Measurements from ENCODE around the gene CADM1. TPM values are rescaled to one million over a fixed set of nuclear protein-coding genes. Genes with fewer than 3 reads are reported as not detected.

CADM1 gene
- total and polyA plus RNA-seq, 2 donors (not counting 3 experiments of a cell fraction or from before 2014, with no cell fraction given), result 0.52 to 2.6 TPM

DNA sequence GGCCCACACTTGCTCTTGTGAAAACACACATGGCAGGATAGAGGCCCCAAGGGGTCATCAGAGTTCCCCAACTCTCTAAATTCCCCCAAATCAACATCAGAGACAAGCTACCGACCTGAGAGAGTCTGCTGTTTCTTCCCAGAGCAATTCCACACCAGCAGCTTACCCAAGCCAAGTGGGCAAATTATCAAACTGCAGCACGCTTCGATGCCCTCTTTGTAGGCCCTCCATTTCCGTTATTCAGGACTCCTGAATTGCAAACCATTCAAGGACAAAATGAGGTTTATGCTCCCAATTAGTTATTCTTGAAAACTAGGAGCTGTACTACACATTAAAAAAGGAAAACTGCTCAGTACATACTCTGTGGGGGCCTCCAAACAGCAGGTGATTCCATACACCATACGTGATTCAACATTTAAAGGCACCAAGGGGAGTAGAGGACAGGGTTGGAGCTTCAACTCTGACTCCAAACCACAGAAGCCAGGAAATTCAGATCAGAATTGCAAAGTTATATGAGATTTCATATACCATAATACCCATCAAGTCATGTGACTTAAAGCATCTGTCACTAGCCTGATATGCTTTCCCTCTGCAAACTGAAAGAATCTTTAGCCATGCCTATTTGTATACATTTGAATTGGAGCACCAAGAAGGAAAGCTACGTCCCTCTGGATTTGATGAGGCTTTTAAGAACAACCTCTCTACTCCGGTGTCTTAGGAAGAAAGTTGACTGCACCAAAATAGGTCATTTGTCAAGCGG is 234.8 kb downstream of the CADM1 start:
- Histone ChIP-seq H3K36me3 (ENCODE audit: control insufficient read depth in 2 of 2, extremely low read depth in 1 of 2, insufficient read depth in 2 of 2, low read length in 2 of 2) (no peaks in the 10 kb centered on the region), H3K27ac (ENCODE audit: insufficient read depth, low read depth, low read length) (no peak overlapping the region), H3K9me3 (replicated peaks; ENCODE audit: control insufficient read depth, insufficient read depth, low read length) (no peaks in the 10 kb centered on the region), H3K4me3 (replicated peaks in 1 of 3; ENCODE audit: insufficient read depth in 1 of 3, low read depth in 1 of 3, low read length in 3 of 3) (no peak overlapping the region), H3K27me3 (ENCODE audit: control insufficient read depth in 2 of 2, insufficient read depth in 2 of 2, low read length in 2 of 2) (no peaks in the 10 kb centered on the region), H3K79me2 (ENCODE audit: control insufficient read depth, insufficient read depth, low read length) (no peaks in the 10 kb centered on the region), H4K20me1 (replicated peaks; ENCODE audit: control insufficient read depth, extremely low read depth, insufficient read depth, low read length) (no peaks in the 10 kb centered on the region), H3K9ac (replicated peaks; ENCODE audit: extremely low read depth, insufficient read depth, low read length) (no peak overlapping the region), H3K4me1 (ENCODE audit: control insufficient read depth, extremely low read depth, insufficient read depth, low read length) (no peaks in the 10 kb centered on the region), H2AFZ (ENCODE audit: low read depth, low read length) (no peak overlapping the region), H3K4me2 (ENCODE audit: insufficient read depth, low read length) (no peak overlapping the region), H3K9me1 (replicated peaks; ENCODE audit: control insufficient read depth, extremely low read depth, insufficient read depth, low read length) (no peaks in the 10 kb centered on the region)
- POLR2A ChIA-PET, result no interaction called here
- FAIRE-seq, result no peak
- BruUV-seq (replicated peaks), result no TSS peak
- dilution Hi-C loops (cut with MboI; ENCODE audit: extremely low pct_ligation_motif_present, low sequenced_read_pairs) (no loop called here), intact Hi-C loops (cut with micrococcal nuclease) (no loop called here)
- no peak for DNase-seq (ENCODE audit: low read depth, low spot score)
- CTCF ChIA-PET, result interaction anchor here (1.4 kb wide), 1 partner anchor 18 kb away, joined by 3 read pairs; no protein-coding TSS in a partner anchor
- no peak for TF ChIP-seq EZH2 (IDR thresholded peaks at IDR 0.05; ENCODE audit: borderline replicate concordance, low read depth, low read length, severe bottlenecking)
- TF ChIP-seq, protein P1, sequence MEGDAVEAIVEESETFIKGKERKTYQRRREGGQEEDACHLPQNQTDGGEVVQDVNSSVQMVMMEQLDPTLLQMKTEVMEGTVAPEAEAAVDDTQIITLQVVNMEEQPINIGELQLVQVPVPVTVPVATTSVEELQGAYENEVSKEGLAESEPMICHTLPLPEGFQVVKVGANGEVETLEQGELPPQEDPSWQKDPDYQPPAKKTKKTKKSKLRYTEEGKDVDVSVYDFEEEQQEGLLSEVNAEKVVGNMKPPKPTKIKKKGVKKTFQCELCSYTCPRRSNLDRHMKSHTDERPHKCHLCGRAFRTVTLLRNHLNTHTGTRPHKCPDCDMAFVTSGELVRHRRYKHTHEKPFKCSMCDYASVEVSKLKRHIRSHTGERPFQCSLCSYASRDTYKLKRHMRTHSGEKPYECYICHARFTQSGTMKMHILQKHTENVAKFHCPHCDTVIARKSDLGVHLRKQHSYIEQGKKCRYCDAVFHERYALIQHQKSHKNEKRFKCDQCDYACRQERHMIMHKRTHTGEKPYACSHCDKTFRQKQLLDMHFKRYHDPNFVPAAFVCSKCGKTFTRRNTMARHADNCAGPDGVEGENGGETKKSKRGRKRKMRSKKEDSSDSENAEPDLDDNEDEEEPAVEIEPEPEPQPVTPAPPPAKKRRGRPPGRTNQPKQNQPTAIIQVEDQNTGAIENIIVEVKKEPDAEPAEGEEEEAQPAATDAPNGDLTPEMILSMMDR (IDR thresholded peaks at IDR 0.05; ENCODE audit: extremely low read depth in 1 of 2, insufficient read depth in 1 of 2, low read depth in 1 of 2, low read length in 2 of 2), result no peak

DNA sequence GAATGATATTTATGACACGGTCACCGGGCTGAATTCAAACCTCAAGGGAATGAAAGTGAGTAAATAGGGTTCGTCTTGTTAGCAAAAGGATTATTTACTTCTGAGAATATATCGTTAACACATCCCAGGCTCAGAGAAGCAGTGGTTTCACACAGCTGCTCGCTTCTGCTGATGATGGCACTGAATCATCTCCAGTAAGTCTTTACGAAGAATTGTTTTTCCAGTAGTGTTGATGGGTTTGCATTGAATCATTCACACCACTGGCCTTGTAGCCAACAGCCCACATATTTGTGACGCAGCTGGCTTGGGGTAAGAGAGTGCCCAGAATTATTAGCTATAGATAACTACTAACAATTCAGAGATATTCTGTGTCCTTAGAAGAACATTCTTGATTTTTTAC is 236.3 kb downstream of the CADM1 start:
- no peaks in the 10 kb centered on the region for H3K9me1 ChIP-seq (replicated peaks; ENCODE audit: control insufficient read depth, extremely low read depth, insufficient read depth, low read length)
- H2AFZ ChIP-seq (ENCODE audit: low read depth, low read length), result no peak overlapping the region
- H3K4me2 ChIP-seq (ENCODE audit: insufficient read depth, low read length), result no peak overlapping the region
- CTCF ChIA-PET, result no interaction called here
- no peak overlapping the region for H3K9ac ChIP-seq (replicated peaks; ENCODE audit: extremely low read depth, insufficient read depth, low read length)
- H3K4me3 ChIP-seq (replicated peaks in 1 of 3; ENCODE audit: insufficient read depth in 1 of 3, low read depth in 1 of 3, low read length in 3 of 3), result no peak overlapping the region
- POLR2A ChIA-PET, result no interaction called here
- intact Hi-C loops (cut with micrococcal nuclease), result no loop called here
- no peaks in the 10 kb centered on the region for H3K36me3 ChIP-seq (ENCODE audit: control insufficient read depth in 2 of 2, extremely low read depth in 1 of 2, insufficient read depth in 2 of 2, low read length in 2 of 2)
- no TSS peak for BruUV-seq (replicated peaks)
- H4K20me1 ChIP-seq (replicated peaks; ENCODE audit: control insufficient read depth, extremely low read depth, insufficient read depth, low read length), result no peaks in the 10 kb centered on the region
- H3K27ac ChIP-seq (ENCODE audit: insufficient read depth, low read depth, low read length), result no peak overlapping the region
- H3K79me2 ChIP-seq (ENCODE audit: control insufficient read depth, insufficient read depth, low read length), result no peaks in the 10 kb centered on the region
- H3K9me3 ChIP-seq (replicated peaks; ENCODE audit: control insufficient read depth, insufficient read depth, low read length), result no peaks in the 10 kb centered on the region
- H3K4me1 ChIP-seq (ENCODE audit: control insufficient read depth, extremely low read depth, insufficient read depth, low read length), result no peaks in the 10 kb centered on the region
- dilution Hi-C loops (cut with MboI; ENCODE audit: extremely low pct_ligation_motif_present, low sequenced_read_pairs), result no loop called here
- FAIRE-seq (no peak), DNase-seq (ENCODE audit: low read depth, low spot score) (no peak)
- TF ChIP-seq POLR2A (IDR thresholded peaks at IDR 0.05; ENCODE audit: low read depth, low read length) (no peak), MAX (IDR thresholded peaks at IDR 0.05; ENCODE audit: insufficient read depth, insufficient read length) (no peak), EZH2 (IDR thresholded peaks at IDR 0.05; ENCODE audit: borderline replicate concordance, low read depth, low read length, severe bottlenecking) (no peak), JUN (IDR thresholded peaks at IDR 0.05; ENCODE audit: borderline replicate concordance, insufficient read depth, insufficient read length, low read depth) (no peak), MYC (IDR thresholded peaks at IDR 0.05; ENCODE audit: low read depth, low read length) (no peak), POLR2AphosphoS5 (IDR thresholded peaks at IDR 0.05; ENCODE audit: insufficient read depth, low read depth, low read length) (no peak)
- TF ChIP-seq, protein P1 (IDR thresholded peaks at IDR 0.05; ENCODE audit: extremely low read depth in 1 of 2, insufficient read depth in 1 of 2, low read depth in 1 of 2, low read length in 2 of 2), result no peak
- H3K27me3 ChIP-seq (ENCODE audit: control insufficient read depth in 2 of 2, insufficient read depth in 2 of 2, low read length in 2 of 2), result no peaks in the 10 kb centered on the region
